GM12878 (cell line): Measurements from ENCODE around the gene C11orf91. TPM values are rescaled to one million over a fixed set of nuclear protein-coding genes. Genes with fewer than 3 reads are reported as not detected.

Experiments used
- ATAC-seq: fragments of 200-7000 bp; cut with Tn5 transposase; 3 replicates; pipeline ENCODE4 v1.9.1; 2020; ENCODE audit warnings: mild to moderate bottlenecking, moderate library complexity
- BruUV-seq: library from RNA; stranded (reverse); fragments of 400-500 nt; replicated peaks from 2 replicates; lab custom pipeline; 2021; lab: Mats Ljungman, UMichigan
- CTCF ChIA-PET: fragments of 300-600 bp; sonication (Branson Sonifier 250); formaldehyde crosslinking; extraction: SDS; loops from one replicate; lab custom pipeline; 2021; ENCODE audit warnings: inconsistent platforms; lab: Yijun Ruan, JAX
- POLR2A ChIA-PET: fragments of 350-600 bp; formaldehyde crosslinking; extraction: SDS; loops from one replicate; lab custom pipeline; 2021; ENCODE audit warnings: inconsistent platforms; lab: Charles Lee
- RAD21 ChIA-PET: fragments of 300-600 bp; sonication (Branson Sonifier 250); formaldehyde crosslinking; loops from one replicate; lab custom pipeline; 2023; ENCODE audit warnings: antibody characterized with exemption; ENCODE audit not compliant: unreplicated experiment; lab: Charles Lee
- SMC1A ChIA-PET: fragments of 300-600 bp; sonication (Branson Sonifier 250); formaldehyde crosslinking; loops from one replicate; lab custom pipeline; 2023; ENCODE audit not compliant: unreplicated experiment, uncharacterized antibody; lab: Charles Lee
- DNase-seq: peaks from one replicate; pipeline ENCODE4 v3.0.0-alpha.2; 2011; ENCODE audit warnings: low read depth, low spot score
- FAIRE-seq: peaks from 3 replicates; lab custom pipeline; 2011; peaks lifted over from hg19 to GRCh38; lab: Jason Lieb, UNC
- H2AFZ ChIP-seq: 2 replicates; pipeline ENCODE4 v1.6.0; 2011; ENCODE audit warnings: low read depth, low read length, control low read depth; ENCODE audit not compliant: control insufficient read depth
- H3K27ac ChIP-seq: 2 replicates; pipeline ENCODE4 v1.5.1; 2011; ENCODE audit warnings: control low read depth; ENCODE audit not compliant: control insufficient read depth, insufficient read depth
- H3K27me3 ChIP-seq, 2 experiments: replicated peaks in 1 of 2; 2 replicates each; pipeline versions ENCODE4 v1.6.0 to v1.6.1; 2011; ENCODE audit warnings: low read length in 1 of 2; ENCODE audit not compliant: control insufficient read depth in 2 of 2, insufficient read depth in 2 of 2
- H3K36me3 ChIP-seq, 2 experiments: 2 replicates each; pipeline ENCODE4 v1.5.1; 2011; ENCODE audit warnings: low read length in 1 of 2; ENCODE audit not compliant: control insufficient read depth in 2 of 2, insufficient read depth in 2 of 2
- H3K4me1 ChIP-seq: 2 replicates; pipeline ENCODE4 v1.6.1; 2011; ENCODE audit warnings: mild to moderate bottlenecking, low read length, moderate library complexity, mixed read lengths; ENCODE audit not compliant: control insufficient read depth, insufficient read depth
- H3K4me2 ChIP-seq: 2 replicates; pipeline ENCODE4 v1.6.0; 2011; ENCODE audit warnings: control low read depth; ENCODE audit not compliant: control insufficient read depth, insufficient read depth
- H3K4me3 ChIP-seq: fragments of 200-600 bp; sonication (generic); 2 replicates; pipeline ENCODE4 v1.5.1; 2016
- H3K79me2 ChIP-seq: 2 replicates; pipeline ENCODE4 v1.6.0; 2011; ENCODE audit warnings: low read length; ENCODE audit not compliant: control insufficient read depth, insufficient read depth
- H3K9ac ChIP-seq: 2 replicates; pipeline ENCODE4 v1.8.0; 2011; ENCODE audit warnings: low read length, control low read depth, mixed read lengths; ENCODE audit not compliant: control insufficient read depth, insufficient read depth
- H3K9me3 ChIP-seq: replicated peaks from 3 replicates; pipeline ENCODE4 v1.5.1; 2011; ENCODE audit warnings: mild to moderate bottlenecking, low read length; ENCODE audit not compliant: control insufficient read depth, insufficient read depth
- H4K20me1 ChIP-seq: 2 replicates; pipeline ENCODE4 v1.6.0; 2011; ENCODE audit not compliant: control insufficient read depth, insufficient read depth
- HSF1 ChIP-seq: fragments of 150-350 bp; IDR thresholded peaks from 2 replicates; pipeline ENCODE4 v1.6.1; 2014; ENCODE audit warnings: mild to moderate bottlenecking, low read depth, low read length
- JUNB ChIP-seq: IDR thresholded peaks from 2 replicates; pipeline ENCODE4 v1.6.1; 2016; ENCODE audit warnings: antibody characterized with exemption, mild to moderate bottlenecking
- RAD21 ChIP-seq: IDR thresholded peaks from 2 replicates; pipeline ENCODE4 v1.6.1; 2011; ENCODE audit warnings: mild to moderate bottlenecking, low read depth, low read length, moderate library complexity; ENCODE audit not compliant: insufficient read depth
- ZNF207 ChIP-seq: fragments of 450-650 bp; IDR thresholded peaks from 2 replicates; pipeline ENCODE4 v1.6.1; 2014; ENCODE audit warnings: antibody characterized with exemption, mild to moderate bottlenecking, borderline replicate concordance
- WGBS: methylation state at CpG from one replicate; pipeline ENCODE4 v1.1.6; 2016; ENCODE audit warnings: low lambda C conversion rate; ENCODE audit not compliant: insufficient replicate concordance, insufficient coverage; ENCODE audit errors: missing lambda C conversion rate; 5-methylcytosine and 5-hydroxymethylcytosine counted together
- in situ Hi-C: fragments of 300-500 bp; cut with MboI; formaldehyde crosslinking; loops from 9 replicates; pipeline ENCODE4 v1.14.3; 2018; ENCODE audit warnings: mixed read lengths
- intact Hi-C: fragments of 100-400 bp; cut with micrococcal nuclease; formaldehyde crosslinking; loops from one replicate; pipeline ENCODE4 v1.14.2; 2022; ENCODE audit not compliant: unreplicated experiment
- polyA plus RNA-seq, 11 experiments: library from polyadenylated mRNA; depleted of rRNA in 4 of 11; unstranded in 6 of 11; stranded (reverse) in 5 of 11; fragments of >200 nt; fragmentation: Nextera tagmentation in 4 of 11; fragmentation: Illumina TruSeq in 1 of 11; extraction: Ambion mirVana in 4 of 11; extraction: Trizol in 1 of 11; gene quantifications; 1 replicate in 1 of 11; 2 replicates in 10 of 11; pipeline versions ENCODE4 v1.2.1 to v1.2.3, GENCODE V29; 2011 to 2016; ENCODE audit warnings: inconsistent platforms in 2 of 11, missing spikeins in 2 of 11, low read depth in 1 of 11
- total RNA-seq, 4 experiments: library from RNA; depleted of rRNA in 3 of 4; stranded (reverse); fragments of >200 nt in 3 of 4; fragmentation: Illumina TruSeq in 1 of 4; extraction: Trizol in 1 of 4; gene quantifications; 2 replicates each; pipeline versions ENCODE4 v1.2.1 to v1.2.3, GENCODE V29; 2013 to 2021

Gene C11orf91
- total and polyA plus RNA-seq, 10 of the 15 experiments (the other 5 are each of a cell fraction or from before 2014, with no cell fraction given): not detected

GRCh38 chr11:33694346-33695050, 6.1 kb downstream of the C11orf91 start (continued):
- TF ChIP-seq HSF1: no peak

GRCh38 chr11:33692541-33692940, 8.1 kb downstream of the C11orf91 start:
- DNase-seq (no peak), ATAC-seq (no peak), FAIRE-seq (no peak)
- H3K9me3 ChIP-seq: no peaks in the 10 kb centered on the region; the same call in 2 of the 3 replicates
- no peak overlapping the region for H3K27ac ChIP-seq
- H3K36me3 ChIP-seq: no peaks in the 10 kb centered on the region
- ChIA-PET RAD21 (interaction anchor here (1.3 to 2.1 kb wide), 2 partner anchors 50 to 330 kb away, joined by 4 to 14 read pairs; no protein-coding TSS in a partner anchor), SMC1A (interaction anchor here (0.6 to 6.2 kb wide), 10 partner anchors 8 to 629 kb away, joined by 3 to 30 read pairs (median 4); partner anchors contain the start of gene C11orf91), POLR2A (interaction anchor here (0.5 to 0.6 kb wide), 2 partner anchors 46 to 414 kb away, joined by 3 read pairs; no protein-coding TSS in a partner anchor), CTCF (interaction anchor here (0.8 to 5.2 kb wide), 4 partner anchors 14 to 328 kb away, joined by 3 to 42 read pairs (median 14); no protein-coding TSS in a partner anchor)
- no peaks in the 10 kb centered on the region for H4K20me1 ChIP-seq
- TF ChIP-seq RAD21 (no peak), ZNF207 (no peak), JUNB (no peak)
- no peak overlapping the region for H3K9ac ChIP-seq
- in situ Hi-C loops: no loop called here
- no peak overlapping the region for H3K4me3 ChIP-seq
- BruUV-seq: no TSS peak
- H2AFZ ChIP-seq: no peak overlapping the region
- H3K4me1 ChIP-seq: peaks cover 12% of the 10 kb centered on the region
- intact Hi-C loops: no loop called here
- no peak overlapping the region for H3K4me2 ChIP-seq
- H3K27me3 ChIP-seq: no peaks in the 10 kb centered on the region
- WGBS: 74% methylated on average over 5 of the region's 5 CpGs
- H3K79me2 ChIP-seq: no peaks in the 10 kb centered on the region
